Omental fat pad (tissue), 4 donors: ENCODE measurements around the gene MACC1. TPM values are rescaled to one million over a fixed set of nuclear protein-coding genes. Genes with fewer than 3 reads are reported as not detected.

Experiments used
- ATAC-seq: fragments of 150-250 bp; one replicate; pipeline ENCODE4 v1.9.1; 2016; ENCODE audit warnings: mild to moderate bottlenecking, moderate library complexity; ENCODE audit not compliant: low FRiP score
- DNase-seq: peaks from one replicate; pipeline ENCODE4 v3.0.0-alpha.2; 2019; ENCODE audit warnings: low spot score
- total RNA-seq, 4 donors: library from RNA; depleted of rRNA; stranded (reverse); fragments of >200 nt; gene quantifications; one replicate each; pipeline ENCODE4 v1.1.0, GENCODE V29; 2016
- TF ChIP-seq, protein P1 (sequence below), 3 donors: fragments of 450-650 bp; IDR thresholded peaks; one replicate each; pipeline ENCODE4 v1.5.1; 2016 to 2017; ENCODE audit warnings: antibody characterized with exemption in 3 of 3, mild to moderate bottlenecking in 3 of 3, moderate library complexity in 2 of 3

MACC1 gene
- total RNA-seq, 4 donors from 2014 or later: 0.46 to 5.8 (median 3.2) TPM

DNA sequence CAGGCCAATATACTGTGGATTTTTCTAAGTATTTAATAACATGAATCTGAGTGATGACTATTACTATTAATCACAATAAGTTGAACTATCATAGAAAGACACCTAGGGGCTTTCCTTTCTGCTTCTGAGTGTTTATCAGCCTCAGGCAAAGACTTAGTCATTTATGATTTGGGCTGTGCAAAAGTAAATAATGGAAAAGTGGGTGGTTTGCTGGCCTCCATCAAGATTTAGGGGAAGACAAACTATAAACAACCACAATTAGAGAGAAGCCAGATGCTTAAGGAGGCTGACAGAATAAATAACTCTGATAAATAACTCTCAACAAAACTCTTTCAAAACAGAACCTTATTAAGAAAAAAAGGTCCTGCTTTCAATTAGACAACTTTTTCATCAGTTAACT, 64.7 kb downstream of the MACC1 start:
- ATAC-seq (no peak), DNase-seq (no peak)
- TF ChIP-seq, protein P1, sequence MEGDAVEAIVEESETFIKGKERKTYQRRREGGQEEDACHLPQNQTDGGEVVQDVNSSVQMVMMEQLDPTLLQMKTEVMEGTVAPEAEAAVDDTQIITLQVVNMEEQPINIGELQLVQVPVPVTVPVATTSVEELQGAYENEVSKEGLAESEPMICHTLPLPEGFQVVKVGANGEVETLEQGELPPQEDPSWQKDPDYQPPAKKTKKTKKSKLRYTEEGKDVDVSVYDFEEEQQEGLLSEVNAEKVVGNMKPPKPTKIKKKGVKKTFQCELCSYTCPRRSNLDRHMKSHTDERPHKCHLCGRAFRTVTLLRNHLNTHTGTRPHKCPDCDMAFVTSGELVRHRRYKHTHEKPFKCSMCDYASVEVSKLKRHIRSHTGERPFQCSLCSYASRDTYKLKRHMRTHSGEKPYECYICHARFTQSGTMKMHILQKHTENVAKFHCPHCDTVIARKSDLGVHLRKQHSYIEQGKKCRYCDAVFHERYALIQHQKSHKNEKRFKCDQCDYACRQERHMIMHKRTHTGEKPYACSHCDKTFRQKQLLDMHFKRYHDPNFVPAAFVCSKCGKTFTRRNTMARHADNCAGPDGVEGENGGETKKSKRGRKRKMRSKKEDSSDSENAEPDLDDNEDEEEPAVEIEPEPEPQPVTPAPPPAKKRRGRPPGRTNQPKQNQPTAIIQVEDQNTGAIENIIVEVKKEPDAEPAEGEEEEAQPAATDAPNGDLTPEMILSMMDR (IDR thresholded peaks at IDR 0.05): no peak

DNA sequence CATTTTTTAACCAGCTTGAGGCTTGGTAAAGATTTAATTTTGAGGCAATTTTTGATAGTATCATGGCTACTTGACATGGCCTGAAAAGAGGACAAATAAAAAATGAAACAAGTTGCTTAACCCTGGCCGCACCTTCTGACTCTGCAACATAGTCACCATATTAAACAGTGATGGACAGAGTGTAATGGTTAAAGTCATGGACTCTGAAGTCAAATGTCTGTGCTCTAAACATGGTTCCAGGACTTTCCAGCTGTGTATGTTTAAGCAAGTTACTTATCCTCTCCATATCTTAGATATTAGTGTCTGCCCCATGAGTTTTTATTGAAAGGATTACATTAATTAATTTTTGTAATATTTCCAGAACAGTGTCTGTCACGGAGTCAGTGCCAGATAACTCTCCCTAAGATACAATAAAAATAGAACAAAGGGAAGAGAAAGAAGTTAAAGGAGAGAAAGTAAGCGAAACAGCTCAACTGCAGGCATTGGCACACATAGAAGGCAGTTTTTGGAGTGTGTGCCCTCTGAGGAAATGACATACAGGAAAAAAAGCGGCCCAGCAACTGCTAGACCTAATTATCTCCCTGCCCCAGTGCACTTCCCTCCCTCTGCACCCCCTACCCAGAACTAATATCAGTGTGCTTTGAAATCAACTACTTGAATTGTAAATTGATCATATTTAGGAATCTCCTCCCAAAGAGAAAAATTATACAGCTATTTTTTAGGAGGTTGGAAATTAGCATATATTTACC, 65.3 kb downstream of the MACC1 start:
- no peak for DNase-seq
- TF ChIP-seq, protein P1 (IDR thresholded peaks at IDR 0.05): no peak
- no peak for ATAC-seq

DNA sequence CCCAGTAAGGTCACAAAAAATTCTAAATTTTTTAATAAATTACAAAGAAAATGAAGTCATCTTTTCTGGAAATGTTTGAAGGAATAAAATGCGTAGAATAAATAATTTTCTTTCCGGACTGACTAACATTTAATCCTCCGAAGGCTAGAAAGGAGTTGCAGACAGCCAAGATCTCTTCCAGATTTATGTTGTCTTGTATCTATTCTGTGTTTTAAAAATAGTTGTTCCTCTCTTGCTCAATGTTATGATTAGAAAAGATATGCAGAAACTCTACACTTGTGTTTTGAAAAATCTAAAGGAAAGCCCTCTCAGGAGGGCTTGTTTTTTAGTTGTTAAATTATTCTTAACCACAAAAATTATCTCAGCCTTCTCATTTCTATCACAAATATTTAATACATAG, 70.7 kb downstream of the MACC1 start:
- TF ChIP-seq, protein P1 (IDR thresholded peaks at IDR 0.05): no peak
- DNase-seq (no peak), ATAC-seq (peak; percentile 73)

DNA sequence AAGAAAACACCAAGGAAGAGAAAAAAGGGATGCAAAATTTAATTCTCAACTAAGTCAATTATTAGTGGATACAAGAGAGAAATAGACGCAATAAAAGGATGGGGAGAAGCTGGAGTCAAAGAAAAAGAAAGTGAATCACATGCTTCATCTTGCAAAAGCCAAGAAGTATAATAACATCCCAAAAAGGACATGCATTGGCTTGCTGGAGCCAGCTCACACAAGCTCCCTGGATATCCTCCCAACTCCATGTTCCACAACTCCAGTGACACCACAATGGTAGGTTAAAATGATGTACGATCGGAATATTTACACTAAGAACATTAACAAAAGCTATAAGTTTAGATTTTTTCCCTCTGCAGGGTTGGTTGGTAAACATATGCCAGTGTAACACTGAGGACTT, 72.4 kb downstream of the MACC1 start:
- ATAC-seq (no peak), DNase-seq (no peak)
- TF ChIP-seq, protein P1 (IDR thresholded peaks at IDR 0.05): no peak

DNA sequence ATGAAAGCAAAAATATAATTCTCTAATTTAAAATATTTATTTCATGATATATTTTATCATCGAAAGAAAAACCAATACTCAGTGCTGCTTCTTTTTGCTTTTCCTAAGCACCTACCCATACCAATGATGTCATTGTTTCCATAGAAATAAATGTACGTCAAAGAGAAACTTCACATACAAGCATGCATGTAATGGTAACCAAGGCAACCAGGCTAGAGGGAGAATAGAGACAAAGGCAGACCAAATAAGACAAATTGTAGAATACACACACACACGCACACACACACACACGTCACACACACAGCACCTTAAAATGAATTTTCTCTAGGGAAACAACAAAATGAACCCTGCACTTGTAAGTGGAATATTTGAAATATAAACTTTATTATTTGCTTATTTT, 75.5 kb downstream of the MACC1 start:
- no peak for DNase-seq
- no peak for ATAC-seq
- TF ChIP-seq, protein P1 (IDR thresholded peaks at IDR 0.05): no peak

DNA sequence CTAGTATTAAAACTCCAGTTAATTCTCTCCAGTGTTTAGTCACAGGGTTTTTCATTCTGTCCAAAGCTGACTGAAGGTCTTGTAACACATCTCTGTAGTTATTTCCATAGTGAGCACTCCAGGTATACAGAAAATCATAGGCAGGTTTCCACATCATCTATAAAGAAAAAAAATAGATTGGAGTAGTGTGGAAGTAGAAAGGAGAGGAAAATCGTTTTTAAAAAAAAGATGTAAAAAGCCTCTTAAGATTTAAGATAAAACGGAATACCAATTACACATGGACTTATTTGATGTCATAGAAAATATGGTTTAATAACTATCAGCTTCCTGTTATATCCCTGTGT, 76.2 kb downstream of the MACC1 start:
- TF ChIP-seq, protein P1 (IDR thresholded peaks at IDR 0.05): no peak
- no peak for DNase-seq
- no peak for ATAC-seq

DNA sequence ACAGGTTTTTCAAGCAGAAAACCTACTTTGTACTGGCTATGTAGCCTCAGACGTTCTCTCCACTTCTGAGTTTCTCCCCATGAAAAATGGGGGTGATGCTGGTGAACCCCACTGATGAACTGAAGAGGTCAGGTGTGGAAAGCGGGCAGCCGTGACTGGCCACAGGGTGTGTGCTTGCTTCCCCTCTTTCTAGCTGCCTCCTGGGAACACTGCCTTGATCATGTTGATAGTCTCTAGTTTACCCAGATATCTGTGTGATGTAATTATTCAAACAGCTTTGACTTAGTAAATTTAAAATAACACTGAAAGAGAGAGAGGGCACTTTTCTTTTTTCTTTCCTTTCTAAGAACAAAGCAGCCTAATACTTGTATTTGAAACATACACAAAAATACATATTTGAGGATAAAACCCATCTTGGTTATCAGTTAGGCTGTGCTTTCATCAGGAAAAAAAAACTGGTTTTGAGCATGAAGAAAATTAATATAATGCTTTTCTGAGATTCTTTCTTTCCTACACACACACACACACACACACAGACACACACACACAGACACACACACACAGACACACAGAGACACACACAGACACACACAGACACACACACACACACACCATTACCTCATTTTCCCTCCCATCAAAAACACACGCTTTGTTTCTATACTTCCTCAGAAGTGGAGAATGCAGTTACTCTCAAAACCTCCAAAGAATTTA, 76.7 kb downstream of the MACC1 start:
- ATAC-seq (no peak), DNase-seq (no peak)
- TF ChIP-seq, protein P1 (IDR thresholded peaks at IDR 0.05): no peak
